Lower leg skin (tissue), 3 donors: ENCODE data around the gene NRG3.

Source experiments
- POLR2A ChIP-seq, 2 donors: fragments of 450-650 bp; IDR thresholded peaks; one replicate each; pipeline ENCODE4 v1.6.1; 2016 to 2017; ENCODE audit warnings: antibody characterized with exemption in 2 of 2, mild to moderate bottlenecking in 1 of 2, moderate library complexity in 1 of 2
- TF ChIP-seq, protein P1 (sequence below), 3 donors: fragments of 450-650 bp; IDR thresholded peaks; one replicate each; pipeline ENCODE4 v1.5.1; 2016; ENCODE audit warnings: antibody characterized with exemption in 3 of 3, mild to moderate bottlenecking in 3 of 3, moderate library complexity in 2 of 3

DNA sequence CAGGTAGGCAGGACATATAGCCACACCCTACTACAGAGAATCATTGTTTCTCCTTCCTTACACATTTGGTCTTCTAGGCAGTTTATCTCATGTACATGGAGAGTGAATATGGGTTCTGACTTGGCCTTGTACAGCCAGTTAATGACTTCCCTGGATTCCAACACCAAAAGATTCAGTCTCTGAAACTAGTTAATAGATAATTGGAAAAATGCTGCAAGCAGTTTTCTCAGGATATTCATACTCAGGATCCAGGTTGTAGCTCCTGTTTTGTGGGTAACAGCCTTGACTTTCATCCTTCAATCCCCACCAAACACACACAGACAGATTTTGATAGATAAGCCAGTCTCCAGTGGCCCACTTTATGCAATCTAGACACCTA, 690.2 kb downstream of the NRG3 start:
- TF ChIP-seq, protein P1, sequence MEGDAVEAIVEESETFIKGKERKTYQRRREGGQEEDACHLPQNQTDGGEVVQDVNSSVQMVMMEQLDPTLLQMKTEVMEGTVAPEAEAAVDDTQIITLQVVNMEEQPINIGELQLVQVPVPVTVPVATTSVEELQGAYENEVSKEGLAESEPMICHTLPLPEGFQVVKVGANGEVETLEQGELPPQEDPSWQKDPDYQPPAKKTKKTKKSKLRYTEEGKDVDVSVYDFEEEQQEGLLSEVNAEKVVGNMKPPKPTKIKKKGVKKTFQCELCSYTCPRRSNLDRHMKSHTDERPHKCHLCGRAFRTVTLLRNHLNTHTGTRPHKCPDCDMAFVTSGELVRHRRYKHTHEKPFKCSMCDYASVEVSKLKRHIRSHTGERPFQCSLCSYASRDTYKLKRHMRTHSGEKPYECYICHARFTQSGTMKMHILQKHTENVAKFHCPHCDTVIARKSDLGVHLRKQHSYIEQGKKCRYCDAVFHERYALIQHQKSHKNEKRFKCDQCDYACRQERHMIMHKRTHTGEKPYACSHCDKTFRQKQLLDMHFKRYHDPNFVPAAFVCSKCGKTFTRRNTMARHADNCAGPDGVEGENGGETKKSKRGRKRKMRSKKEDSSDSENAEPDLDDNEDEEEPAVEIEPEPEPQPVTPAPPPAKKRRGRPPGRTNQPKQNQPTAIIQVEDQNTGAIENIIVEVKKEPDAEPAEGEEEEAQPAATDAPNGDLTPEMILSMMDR (IDR thresholded peaks at IDR 0.05) = no peak
- no peak for TF ChIP-seq POLR2A (IDR thresholded peaks at IDR 0.05)
